WTC11 (cell line): ENCODE data around the gene UTS2B. TPM values are rescaled to one million over a fixed set of nuclear protein-coding genes. Genes with fewer than 3 reads are reported as not detected.

Experiments used
- ATAC-seq: fragments of 200-7000 bp; cut with Tn5 transposase; 2 replicates; pipeline ENCODE4 v1.10.0; 2021; ENCODE audit warnings: mild to moderate bottlenecking, moderate library complexity
- CTCF ChIA-PET: fragments of 300-600 bp; sonication (Branson Sonifier 250); formaldehyde crosslinking; loops from one replicate; lab custom pipeline; 2021; ENCODE audit warnings: antibody characterized with exemption; lab: Charles Lee
- POLR2A ChIA-PET: fragments of 350-600 bp; sonication (Branson Sonifier 250); formaldehyde crosslinking; loops from one replicate; lab custom pipeline; 2021; ENCODE audit warnings: antibody characterized with exemption; lab: Charles Lee
- DNase-seq: peaks from one replicate; pipeline ENCODE4 v3.0.0; 2021; ENCODE audit warnings: low spot score
- H3K27ac Mint-ChIP-seq: 2 replicates; pipeline ENCODE4 v1.8.0; 2021; ENCODE audit warnings: mixed read lengths
- H3K27me3 Mint-ChIP-seq: 2 replicates; pipeline ENCODE4 v1.8.0; 2021; ENCODE audit warnings: low read depth, mild to moderate bottlenecking, moderate library complexity, mixed read lengths
- H3K36me3 Mint-ChIP-seq: 2 replicates; pipeline ENCODE4 v1.8.0; 2021; ENCODE audit warnings: mixed read lengths
- H3K4me1 Mint-ChIP-seq: 2 replicates; pipeline ENCODE4 v1.8.0; 2022; ENCODE audit warnings: mixed read lengths
- H3K4me3 Mint-ChIP-seq: 2 replicates; pipeline ENCODE4 v1.8.0; 2021; ENCODE audit warnings: mild to moderate bottlenecking, moderate library complexity, mixed read lengths
- H3K9me3 Mint-ChIP-seq: 2 replicates; pipeline ENCODE4 v1.8.0; 2021; ENCODE audit warnings: mixed read lengths
- CREM ChIP-seq: sonication (generic); formaldehyde crosslinking; IDR thresholded peaks from 2 replicates; pipeline ENCODE4 v1.8.1; 2022; ENCODE audit warnings: mild to moderate bottlenecking, missing genetic modification reagents, moderate library complexity
- CTCF ChIP-seq: fragments of 200-600 bp; IDR thresholded peaks from 2 replicates; pipeline ENCODE4 v1.8.0; 2022; ENCODE audit warnings: antibody characterized with exemption
- ELF4 ChIP-seq: sonication (generic); formaldehyde crosslinking; IDR thresholded peaks from 2 replicates; pipeline ENCODE4 v1.8.1; 2022; ENCODE audit warnings: low read depth, mild to moderate bottlenecking, moderate library complexity, missing genetic modification reagents
- EMX1 ChIP-seq: fragments of 250-450 bp; sonication (Bioruptor Pico); IDR thresholded peaks from 2 replicates; pipeline ENCODE4 v1.8.0; 2021; ENCODE audit warnings: mild to moderate bottlenecking
- GABPB1 ChIP-seq: sonication (generic); formaldehyde crosslinking; IDR thresholded peaks from 2 replicates; pipeline ENCODE4 v1.8.1; 2023; ENCODE audit warnings: mild to moderate bottlenecking, missing genetic modification reagents
- HMGA2 ChIP-seq: fragments of 250-450 bp; sonication (Bioruptor Pico); IDR thresholded peaks from 2 replicates; pipeline ENCODE4 v1.4.0; 2021; ENCODE audit warnings: mild to moderate bottlenecking, moderate library complexity
- HMGXB4 ChIP-seq: sonication (generic); formaldehyde crosslinking; IDR thresholded peaks from 2 replicates; pipeline ENCODE4 v1.8.1; 2023; ENCODE audit warnings: mild to moderate bottlenecking, moderate library complexity, missing genetic modification reagents
- JAZF1 ChIP-seq: fragments of 250-450 bp; sonication (Bioruptor Pico); IDR thresholded peaks from 2 replicates; pipeline ENCODE4 v1.9.0; 2021; ENCODE audit warnings: moderate library complexity, mild to moderate bottlenecking, inconsistent platforms
- MXD4 ChIP-seq: fragments of 250-450 bp; sonication (Bioruptor Pico); IDR thresholded peaks from 2 replicates; pipeline ENCODE4 v1.8.0; 2021; ENCODE audit warnings: mild to moderate bottlenecking, moderate library complexity, borderline replicate concordance
- NR2C2 ChIP-seq: sonication (generic); formaldehyde crosslinking; IDR thresholded peaks from 2 replicates; pipeline ENCODE4 v1.8.0; 2022; ENCODE audit warnings: mild to moderate bottlenecking, missing genetic modification reagents
- TCF7 ChIP-seq: sonication (generic); formaldehyde crosslinking; IDR thresholded peaks from 2 replicates; pipeline ENCODE4 v1.8.0; 2022; ENCODE audit warnings: mild to moderate bottlenecking, low read depth, missing genetic modification reagents, moderate library complexity
- USF1 ChIP-seq: sonication (generic); formaldehyde crosslinking; IDR thresholded peaks from 2 replicates; pipeline ENCODE4 v1.8.0; 2022; ENCODE audit warnings: mild to moderate bottlenecking, missing genetic modification reagents
- ZNF281 ChIP-seq: sonication (generic); formaldehyde crosslinking; IDR thresholded peaks from 2 replicates; pipeline ENCODE4 v1.8.0; 2023; ENCODE audit warnings: mild to moderate bottlenecking, missing genetic modification reagents
- ZNF317 ChIP-seq: sonication (generic); formaldehyde crosslinking; IDR thresholded peaks from 2 replicates; pipeline ENCODE4 v1.8.1; 2023; ENCODE audit warnings: low read depth, mild to moderate bottlenecking, moderate library complexity, missing genetic modification reagents, borderline replicate concordance
- ZNF512 ChIP-seq: sonication (generic); formaldehyde crosslinking; IDR thresholded peaks from 2 replicates; pipeline ENCODE4 v1.8.1; 2022; ENCODE audit warnings: missing genetic modification reagents, borderline replicate concordance
- ZNF671 ChIP-seq: fragments of 250-450 bp; sonication (Bioruptor Pico); IDR thresholded peaks from 2 replicates; pipeline ENCODE4 v1.8.0; 2021; ENCODE audit warnings: mild to moderate bottlenecking
- total RNA-seq: library from RNA; stranded (reverse); gene quantifications from 3 replicates; pipeline ENCODE4 v1.2.3, GENCODE V29; 2021
- TF ChIP-seq, protein P1 (sequence below): sonication (generic); formaldehyde crosslinking; IDR thresholded peaks from 2 replicates; pipeline ENCODE4 v1.8.1; 2022; ENCODE audit warnings: low read depth, missing genetic modification reagents, borderline replicate concordance
- TF ChIP-seq, protein P2 (sequence below): sonication (generic); formaldehyde crosslinking; IDR thresholded peaks from 2 replicates; pipeline ENCODE4 v1.8.0; 2022; ENCODE audit warnings: mild to moderate bottlenecking, missing genetic modification reagents
- TF ChIP-seq, protein P3 (sequence below): sonication (generic); formaldehyde crosslinking; IDR thresholded peaks from 2 replicates; pipeline ENCODE4 v1.8.0; 2022; ENCODE audit warnings: missing genetic modification reagents

Gene UTS2B
- total RNA-seq, 1 experiment from 2014 or later = not detected

GRCh38 chr3:191355406-191355805 lies 25.1 kb upstream of the UTS2B start (continued):
- no peak for TF ChIP-seq ZNF281 (CRISPR knock-in tag)
- no peak for TF ChIP-seq ELF4 (CRISPR knock-in tag)
- no peak for TF ChIP-seq EMX1
- no peak for TF ChIP-seq ZNF671 (CRISPR knock-in tag)
- TF ChIP-seq, protein P1, sequence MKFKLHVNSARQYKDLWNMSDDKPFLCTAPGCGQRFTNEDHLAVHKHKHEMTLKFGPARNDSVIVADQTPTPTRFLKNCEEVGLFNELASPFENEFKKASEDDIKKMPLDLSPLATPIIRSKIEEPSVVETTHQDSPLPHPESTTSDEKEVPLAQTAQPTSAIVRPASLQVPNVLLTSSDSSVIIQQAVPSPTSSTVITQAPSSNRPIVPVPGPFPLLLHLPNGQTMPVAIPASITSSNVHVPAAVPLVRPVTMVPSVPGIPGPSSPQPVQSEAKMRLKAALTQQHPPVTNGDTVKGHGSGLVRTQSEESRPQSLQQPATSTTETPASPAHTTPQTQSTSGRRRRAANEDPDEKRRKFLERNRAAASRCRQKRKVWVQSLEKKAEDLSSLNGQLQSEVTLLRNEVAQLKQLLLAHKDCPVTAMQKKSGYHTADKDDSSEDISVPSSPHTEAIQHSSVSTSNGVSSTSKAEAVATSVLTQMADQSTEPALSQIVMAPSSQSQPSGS = no peak
- no peak for TF ChIP-seq MXD4 (CRISPR knock-in tag)
- TF ChIP-seq GABPB1 (CRISPR knock-in tag) = no peak

DNA sequence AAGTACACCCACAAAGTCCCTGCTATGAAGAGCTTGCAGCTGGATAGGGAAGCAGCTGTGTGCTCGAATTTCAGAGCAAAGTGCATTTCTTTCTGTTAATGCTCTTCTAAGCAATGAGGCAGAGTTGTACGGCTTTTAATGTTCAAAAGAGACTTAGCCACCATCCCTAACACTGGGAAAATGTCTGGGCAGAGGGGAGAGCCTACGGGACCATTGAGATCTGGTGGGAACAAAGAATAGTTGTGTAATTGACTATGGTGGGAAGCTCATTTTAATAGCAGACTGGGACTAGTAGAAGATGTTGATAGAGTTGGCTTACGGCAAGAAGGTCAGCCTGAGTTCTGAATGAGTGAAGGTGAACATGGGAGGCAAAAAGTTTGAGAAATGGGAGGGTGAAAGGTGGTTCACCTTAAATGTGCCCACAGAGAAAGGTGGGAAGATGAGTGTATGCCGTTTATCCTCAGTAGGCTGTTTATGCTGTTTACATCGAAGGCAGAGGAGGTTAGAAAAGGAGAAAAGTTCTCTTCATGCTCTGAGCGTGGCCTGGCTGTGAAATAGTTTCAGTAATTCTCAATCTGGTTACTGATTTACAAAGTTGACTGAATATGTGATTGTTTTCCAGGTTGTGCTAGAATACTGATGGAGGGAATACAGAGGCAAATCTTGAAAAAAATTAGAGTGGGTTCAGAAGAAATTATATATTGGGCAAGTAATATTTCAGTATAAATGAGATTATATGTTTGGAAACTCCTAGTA lies 22.9 kb upstream of the UTS2B start:
- TF ChIP-seq GABPB1 (CRISPR knock-in tag) = 0 out of 2 replicates have a peak, but pooled peaks have one; percentile 4
- TF ChIP-seq, protein P2, sequence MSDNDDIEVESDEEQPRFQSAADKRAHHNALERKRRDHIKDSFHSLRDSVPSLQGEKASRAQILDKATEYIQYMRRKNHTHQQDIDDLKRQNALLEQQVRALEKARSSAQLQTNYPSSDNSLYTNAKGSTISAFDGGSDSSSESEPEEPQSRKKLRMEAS (CRISPR knock-in tag) = no peak
- TF ChIP-seq ZNF512 (CRISPR knock-in tag) = no peak
- TF ChIP-seq HMGA2 = no peak
- TF ChIP-seq JAZF1 (CRISPR knock-in tag) = no peak
- TF ChIP-seq, all 79 proteins: peak for 1
- Mint-ChIP-seq H3K9me3 (no peaks in the 10 kb centered on the region), H3K4me3 (no peak overlapping the region), H3K27me3 (no peaks in the 10 kb centered on the region), H3K27ac (no peak overlapping the region), H3K4me1 (peaks cover 45% of the 10 kb centered on the region), H3K36me3 (no peaks in the 10 kb centered on the region)
- ChIA-PET CTCF (interaction anchor here (1.2 kb wide), 1 partner anchor 13 kb away, joined by 5 read pairs; no protein-coding TSS in a partner anchor), POLR2A (no interaction called here)
- no peak for ATAC-seq
- no peak for DNase-seq

- ChIA-PET POLR2A (no interaction called here), CTCF (no interaction called here)
- Mint-ChIP-seq H3K27me3 (no peaks in the 10 kb centered on the region), H3K27ac (no peak overlapping the region), H3K4me1 (peaks cover 45% of the 10 kb centered on the region), H3K4me3 (no peak overlapping the region), H3K36me3 (no peaks in the 10 kb centered on the region), H3K9me3 (no peaks in the 10 kb centered on the region)
- ATAC-seq (no peak), DNase-seq (no peak)
- TF ChIP-seq ZNF317 = no peak
- TF ChIP-seq HMGXB4 = no peak
- TF ChIP-seq, protein P3, sequence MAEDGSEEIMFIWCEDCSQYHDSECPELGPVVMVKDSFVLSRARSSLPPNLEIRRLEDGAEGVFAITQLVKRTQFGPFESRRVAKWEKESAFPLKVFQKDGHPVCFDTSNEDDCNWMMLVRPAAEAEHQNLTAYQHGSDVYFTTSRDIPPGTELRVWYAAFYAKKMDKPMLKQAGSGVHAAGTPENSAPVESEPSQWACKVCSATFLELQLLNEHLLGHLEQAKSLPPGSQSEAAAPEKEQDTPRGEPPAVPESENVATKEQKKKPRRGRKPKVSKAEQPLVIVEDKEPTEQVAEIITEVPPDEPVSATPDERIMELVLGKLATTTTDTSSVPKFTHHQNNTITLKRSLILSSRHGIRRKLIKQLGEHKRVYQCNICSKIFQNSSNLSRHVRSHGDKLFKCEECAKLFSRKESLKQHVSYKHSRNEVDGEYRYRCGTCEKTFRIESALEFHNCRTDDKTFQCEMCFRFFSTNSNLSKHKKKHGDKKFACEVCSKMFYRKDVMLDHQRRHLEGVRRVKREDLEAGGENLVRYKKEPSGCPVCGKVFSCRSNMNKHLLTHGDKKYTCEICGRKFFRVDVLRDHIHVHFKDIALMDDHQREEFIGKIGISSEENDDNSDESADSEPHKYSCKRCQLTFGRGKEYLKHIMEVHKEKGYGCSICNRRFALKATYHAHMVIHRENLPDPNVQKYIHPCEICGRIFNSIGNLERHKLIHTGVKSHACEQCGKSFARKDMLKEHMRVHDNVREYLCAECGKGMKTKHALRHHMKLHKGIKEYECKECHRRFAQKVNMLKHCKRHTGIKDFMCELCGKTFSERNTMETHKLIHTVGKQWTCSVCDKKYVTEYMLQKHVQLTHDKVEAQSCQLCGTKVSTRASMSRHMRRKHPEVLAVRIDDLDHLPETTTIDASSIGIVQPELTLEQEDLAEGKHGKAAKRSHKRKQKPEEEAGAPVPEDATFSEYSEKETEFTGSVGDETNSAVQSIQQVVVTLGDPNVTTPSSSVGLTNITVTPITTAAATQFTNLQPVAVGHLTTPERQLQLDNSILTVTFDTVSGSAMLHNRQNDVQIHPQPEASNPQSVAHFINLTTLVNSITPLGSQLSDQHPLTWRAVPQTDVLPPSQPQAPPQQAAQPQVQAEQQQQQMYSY (CRISPR knock-in tag) = no peak
- no peak for TF ChIP-seq USF1
- TF ChIP-seq NR2C2 (CRISPR knock-in tag) = no peak
- no peak for TF ChIP-seq CTCF
- no peak for TF ChIP-seq CREM (CRISPR knock-in tag)
- no peak for TF ChIP-seq TCF7 (CRISPR knock-in tag)
Observed at GRCh38 chr3:191352014-191352413, 21.7 kb upstream of the UTS2B start.
